ENCODE measurements around the gene POLE. TPM values are rescaled to one million over a fixed set of nuclear protein-coding genes. Genes with fewer than 3 reads are reported as not detected.

Gene POLE
- total RNA-seq, 4 donors from 2014 or later = 28.2 to 98.5 (median 30.0) TPM

- TF ChIP-seq, protein P1, sequence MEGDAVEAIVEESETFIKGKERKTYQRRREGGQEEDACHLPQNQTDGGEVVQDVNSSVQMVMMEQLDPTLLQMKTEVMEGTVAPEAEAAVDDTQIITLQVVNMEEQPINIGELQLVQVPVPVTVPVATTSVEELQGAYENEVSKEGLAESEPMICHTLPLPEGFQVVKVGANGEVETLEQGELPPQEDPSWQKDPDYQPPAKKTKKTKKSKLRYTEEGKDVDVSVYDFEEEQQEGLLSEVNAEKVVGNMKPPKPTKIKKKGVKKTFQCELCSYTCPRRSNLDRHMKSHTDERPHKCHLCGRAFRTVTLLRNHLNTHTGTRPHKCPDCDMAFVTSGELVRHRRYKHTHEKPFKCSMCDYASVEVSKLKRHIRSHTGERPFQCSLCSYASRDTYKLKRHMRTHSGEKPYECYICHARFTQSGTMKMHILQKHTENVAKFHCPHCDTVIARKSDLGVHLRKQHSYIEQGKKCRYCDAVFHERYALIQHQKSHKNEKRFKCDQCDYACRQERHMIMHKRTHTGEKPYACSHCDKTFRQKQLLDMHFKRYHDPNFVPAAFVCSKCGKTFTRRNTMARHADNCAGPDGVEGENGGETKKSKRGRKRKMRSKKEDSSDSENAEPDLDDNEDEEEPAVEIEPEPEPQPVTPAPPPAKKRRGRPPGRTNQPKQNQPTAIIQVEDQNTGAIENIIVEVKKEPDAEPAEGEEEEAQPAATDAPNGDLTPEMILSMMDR (IDR thresholded peaks at IDR 0.05; ENCODE audit: low read depth) = no peak
Observed at GRCh38 chr12:132606927-132607326, 80.2 kb downstream of the POLE start.

DNA sequence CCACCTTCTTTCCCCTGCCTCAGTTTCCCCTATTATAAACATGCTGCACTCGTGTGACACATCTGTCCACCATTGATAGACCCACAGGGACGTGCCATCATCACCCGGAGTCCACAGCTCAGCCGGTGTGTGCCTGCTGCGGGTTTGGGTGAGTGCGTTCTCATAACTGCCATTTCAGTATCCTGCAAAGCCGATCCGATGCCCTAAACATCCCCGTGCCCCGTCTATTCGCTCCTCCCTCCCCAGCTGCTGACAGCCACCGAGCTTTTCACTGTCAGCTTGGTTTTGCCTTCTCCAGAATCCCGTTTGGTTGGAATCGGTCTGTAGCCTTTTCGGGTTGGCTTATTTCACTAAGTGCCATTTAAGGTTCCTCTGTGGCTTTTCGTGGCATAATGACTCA lies 80.7 kb downstream of the POLE start:
- TF ChIP-seq, protein P1 (IDR thresholded peaks at IDR 0.05; ENCODE audit: low read depth) = no peak

DNA sequence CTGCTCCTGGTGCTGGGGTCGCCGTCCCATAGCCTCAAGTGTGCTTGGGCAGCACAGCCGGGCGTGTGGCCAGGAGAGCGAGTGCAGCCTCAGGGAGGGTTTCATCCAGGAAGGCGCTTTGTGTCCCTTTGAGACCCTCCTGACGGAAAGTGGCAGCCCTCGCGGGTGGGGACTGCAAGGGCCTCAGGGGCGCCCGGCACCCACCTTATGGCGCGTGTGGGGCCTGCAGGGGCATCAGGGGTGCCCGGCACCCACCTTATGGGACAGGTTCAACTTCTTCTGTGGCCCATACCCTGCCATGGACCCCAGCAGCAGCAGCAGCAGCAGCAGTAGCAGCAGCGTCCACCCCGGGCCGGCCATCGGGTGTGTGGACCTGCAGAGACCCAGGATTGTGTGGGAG lies 81.2 kb downstream of the POLE start:
- TF ChIP-seq, protein P1 (IDR thresholded peaks at IDR 0.05; ENCODE audit: low read depth) = no peak

GRCh38 chr12:132604668-132605441 lies 82.3 kb downstream of the POLE start:
- TF ChIP-seq, protein P1 (IDR thresholded peaks at IDR 0.05; ENCODE audit: low read depth) = no peak

GRCh38 chr12:132604151-132604618 lies 83.0 kb downstream of the POLE start:
- TF ChIP-seq, protein P1 (IDR thresholded peaks at IDR 0.05; ENCODE audit: low read depth) = no peak

- TF ChIP-seq, protein P1 (IDR thresholded peaks at IDR 0.05; ENCODE audit: low read depth) = no peak
Observed at GRCh38 chr12:132603240-132604150, 83.6 kb downstream of the POLE start.

All from subcutaneous adipose tissue (tissue), 4 donors.